Measurements from ENCODE around the gene TBX3.

GRCh38 chr12:114668886-114669288 is 15.1 kb downstream of the TBX3 start:
- TF ChIP-seq GATA2 (IDR thresholded peaks at IDR 0.05; ENCODE audit: low read depth, low read length) (no peak), GATA3 (IDR thresholded peaks at IDR 0.05; ENCODE audit: low read depth, low read length) (no peak)

Data from SH-SY5Y (cell line).